Mesenteric fat pad (tissue), 1 donor: ENCODE measurements around the gene GUCA1A. TPM values are rescaled to one million over a fixed set of nuclear protein-coding genes. Genes with fewer than 3 reads are reported as not detected.
"Not testable (repeated sequence)": the region's sequence is repeated elsewhere in the genome, so short reads cannot be mapped to it uniquely, and the experiment has no call there.

ENCODE experiments used
- DNase-seq: peaks from one replicate; pipeline ENCODE4 v3.0.0-alpha.2; 2020; ENCODE audit warnings: low spot score
- total RNA-seq: library from RNA; stranded (reverse); fragmentation: NEBNext Ultra II Directional; extraction: Animal tissue kit (Norgen Biotek cat#: 25700); gene quantifications from one replicate; pipeline ENCODE4 v1.2.1, GENCODE V29; 2021
- donor health status: DM: yes; HTN: yes; CAD: no.

GUCA1A gene
- total RNA-seq, 1 donor from 2014 or later = not detected

DNA sequence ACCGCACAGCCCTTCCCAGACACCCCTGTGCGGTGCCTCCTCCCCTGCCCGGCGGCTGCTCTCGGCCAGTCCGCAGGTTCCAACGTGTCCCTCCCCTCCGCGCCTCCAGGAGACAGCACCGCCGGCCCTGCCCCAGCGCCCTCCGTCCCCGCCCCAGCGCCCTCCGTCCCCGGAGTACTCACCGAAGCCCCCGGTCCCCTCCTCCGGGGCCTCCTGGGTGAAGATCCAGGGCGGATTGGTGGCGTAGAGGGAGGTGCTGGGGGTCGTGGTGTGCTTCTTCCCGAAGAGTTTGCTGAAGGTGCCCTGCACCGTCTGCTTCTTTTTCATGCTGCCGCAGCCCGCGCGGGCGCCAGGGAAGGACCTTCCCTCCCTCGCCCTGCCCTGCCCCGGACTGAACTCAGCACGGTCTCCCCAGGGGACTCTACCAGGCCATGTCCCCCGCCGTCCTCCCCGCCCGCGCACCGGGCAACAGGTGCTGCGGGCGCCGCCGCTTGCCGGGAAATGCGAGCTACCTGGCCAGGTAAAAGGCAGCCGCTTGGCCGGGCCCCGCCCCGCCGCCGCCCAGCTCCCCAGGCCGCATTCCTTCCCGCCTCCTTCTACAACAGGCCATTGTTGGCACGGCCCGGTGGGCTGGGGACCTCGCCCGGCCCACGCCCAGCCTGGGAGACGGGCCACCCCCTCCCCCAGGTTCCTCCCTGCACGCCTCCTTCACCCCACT lies 30.9 kb upstream of the GUCA1A start, which contains the start of gene C6orf132:
Gene C6orf132 (minus strand): TSS at position 503 of the 718 bp plus-strand sequence. CDS start 176 bp downstream, at position 327.
- DNase-seq = no peak

DNA sequence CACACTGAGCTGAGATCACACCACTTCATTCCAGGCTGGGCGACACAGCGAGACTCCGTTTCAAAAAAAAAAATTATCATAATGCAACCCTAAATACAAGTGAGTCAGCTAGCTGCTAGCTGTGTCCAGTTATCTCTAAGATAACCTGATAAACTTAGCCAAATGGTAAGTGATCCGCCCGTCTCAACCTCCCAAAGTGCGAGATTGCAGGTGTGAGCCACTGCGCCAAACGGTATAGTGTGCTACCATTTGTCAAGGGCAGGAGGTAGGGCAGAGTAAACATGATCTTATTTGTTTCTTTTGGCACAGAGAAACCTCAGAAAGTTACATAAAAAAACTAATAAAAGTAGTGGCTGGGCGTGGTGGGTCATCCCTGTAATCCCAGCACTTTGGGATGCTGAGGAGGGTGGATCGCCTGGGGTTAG lies 26.0 kb upstream of the GUCA1A start:
- DNase-seq = no peak

- no peak for DNase-seq
These were observed 25.1 kb upstream of the GUCA1A start for GRCh38 chr6:42148058-42148457.

DNA sequence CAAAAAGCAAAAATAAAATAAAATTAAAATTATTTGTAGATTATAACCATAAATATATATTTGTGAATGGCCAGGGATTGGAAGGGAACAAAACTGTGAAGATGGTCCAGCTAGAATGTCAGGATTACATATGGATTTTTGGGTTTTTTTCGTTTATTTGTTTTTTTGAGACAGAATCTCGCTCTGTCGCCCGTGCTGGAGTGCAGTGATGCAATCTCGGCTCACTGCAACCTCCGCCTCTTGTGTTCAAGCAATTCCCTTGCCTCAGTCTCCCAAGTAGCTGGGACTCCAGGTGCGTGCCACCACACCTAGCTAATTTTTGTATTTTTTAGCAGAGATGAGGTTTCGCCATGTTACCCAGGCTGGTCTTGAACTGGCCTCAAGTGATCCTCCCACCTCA lies 22.9 kb upstream of the GUCA1A start:
- no peak for DNase-seq

DNA sequence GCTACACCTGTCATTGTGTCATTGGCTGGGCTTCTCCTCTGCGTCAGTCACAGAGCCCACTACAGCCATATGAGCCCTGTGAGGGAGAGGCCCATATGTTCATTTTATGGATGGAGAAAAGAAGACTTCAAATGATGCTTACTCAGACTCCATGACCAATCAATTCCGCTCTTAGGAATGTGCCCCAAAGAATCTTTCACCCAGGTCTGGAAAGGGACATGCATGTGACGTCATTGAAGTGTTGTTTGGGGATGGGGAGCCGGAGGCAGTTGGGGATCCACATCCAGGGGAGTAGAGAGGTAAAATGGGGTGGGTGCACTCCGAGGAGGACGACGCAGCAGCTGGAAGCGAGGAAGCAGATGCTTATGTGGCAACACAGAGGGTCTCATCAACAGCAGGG lies 21.1 kb upstream of the GUCA1A start:
- DNase-seq = no peak

- not testable (repeated sequence) for DNase-seq
These were observed 20.5 kb upstream of the GUCA1A start for GRCh38 chr6:42152528-42153213.

DNA sequence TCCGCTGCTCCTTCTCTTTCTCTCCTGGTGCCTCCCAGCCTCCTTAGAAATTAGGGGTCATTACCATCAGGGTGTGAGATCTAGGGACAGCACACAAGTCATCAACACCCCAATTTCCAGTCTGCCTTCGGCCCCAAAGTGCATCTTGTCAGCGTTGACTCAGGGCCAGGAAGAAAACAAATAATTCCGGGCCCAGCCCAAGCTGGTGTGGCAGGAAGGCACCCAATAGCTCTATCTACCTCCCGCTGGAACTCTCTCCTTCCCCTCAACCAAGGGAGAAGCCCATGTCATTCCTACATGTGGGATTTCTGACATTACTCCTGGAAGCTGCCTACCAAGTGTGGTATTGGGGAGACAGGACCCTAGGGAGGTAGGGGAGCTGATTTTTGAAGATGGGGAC lies 19.2 kb upstream of the GUCA1A start:
- no peak for DNase-seq

- no peak for DNase-seq
These were observed 18.5 kb upstream of the GUCA1A start for GRCh38 chr6:42154461-42155209.

DNA sequence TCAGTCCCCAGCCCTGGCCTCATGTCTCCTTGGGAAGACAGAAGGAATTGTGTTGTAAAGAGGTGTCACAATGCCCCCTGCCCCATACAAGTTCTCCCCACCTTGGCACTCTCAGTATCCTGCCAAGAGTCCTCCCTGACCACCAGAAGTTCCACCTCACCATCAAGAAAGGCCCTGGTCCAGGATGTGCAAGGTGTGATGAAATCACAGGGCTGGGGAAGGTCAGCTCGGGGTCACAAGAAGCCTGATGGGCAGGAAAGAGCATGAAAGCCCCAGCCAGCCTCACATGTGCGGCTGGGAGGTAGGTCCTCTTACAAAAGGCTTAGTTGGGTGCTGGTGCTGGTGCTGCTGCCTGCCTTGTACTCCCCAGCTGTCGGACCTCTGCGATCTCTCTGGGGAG lies 17.9 kb upstream of the GUCA1A start:
- no peak for DNase-seq

GRCh38 chr6:42156638-42157037 lies 16.5 kb upstream of the GUCA1A start:
- DNase-seq = no peak

DNA sequence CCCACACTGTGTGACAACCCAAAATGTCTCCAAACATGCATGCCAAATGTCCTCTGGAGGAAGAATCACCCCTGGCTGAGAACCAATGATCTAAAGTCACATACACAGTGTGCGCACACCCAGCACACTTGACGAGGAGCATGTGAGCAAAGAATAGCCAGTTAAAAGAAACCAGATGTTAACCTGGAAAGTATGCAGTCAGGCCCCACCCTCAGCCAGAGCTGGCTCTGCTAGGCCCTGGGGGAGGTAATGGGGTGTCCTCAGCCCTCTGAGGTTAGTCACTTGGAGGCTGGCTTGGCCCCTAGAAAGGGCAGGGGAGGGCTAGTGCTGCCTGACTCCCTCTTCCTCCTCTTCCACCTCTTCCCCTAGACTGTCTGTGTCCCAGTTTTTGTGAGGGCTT lies 15.2 kb upstream of the GUCA1A start:
- DNase-seq = no peak

DNA sequence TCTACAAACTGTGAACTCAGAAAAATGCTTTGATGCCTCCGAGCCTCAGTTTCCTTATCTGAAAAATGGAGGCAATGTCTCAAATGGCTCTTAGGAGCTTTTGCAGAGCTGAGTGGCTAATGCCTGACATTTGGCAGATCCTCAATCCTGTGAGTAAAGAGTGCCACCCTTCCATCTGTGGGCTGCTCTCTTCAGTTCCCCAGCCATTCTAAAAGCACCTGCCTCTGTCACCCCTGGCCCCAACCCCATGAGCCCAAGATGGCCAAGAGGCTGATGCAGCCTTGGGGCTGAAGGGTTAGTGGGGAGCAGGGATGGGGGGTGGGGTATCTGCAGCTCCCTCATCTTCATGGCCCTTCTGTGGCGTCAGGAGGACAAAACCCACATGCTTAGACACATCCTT lies 14.5 kb upstream of the GUCA1A start:
- no peak for DNase-seq

DNA sequence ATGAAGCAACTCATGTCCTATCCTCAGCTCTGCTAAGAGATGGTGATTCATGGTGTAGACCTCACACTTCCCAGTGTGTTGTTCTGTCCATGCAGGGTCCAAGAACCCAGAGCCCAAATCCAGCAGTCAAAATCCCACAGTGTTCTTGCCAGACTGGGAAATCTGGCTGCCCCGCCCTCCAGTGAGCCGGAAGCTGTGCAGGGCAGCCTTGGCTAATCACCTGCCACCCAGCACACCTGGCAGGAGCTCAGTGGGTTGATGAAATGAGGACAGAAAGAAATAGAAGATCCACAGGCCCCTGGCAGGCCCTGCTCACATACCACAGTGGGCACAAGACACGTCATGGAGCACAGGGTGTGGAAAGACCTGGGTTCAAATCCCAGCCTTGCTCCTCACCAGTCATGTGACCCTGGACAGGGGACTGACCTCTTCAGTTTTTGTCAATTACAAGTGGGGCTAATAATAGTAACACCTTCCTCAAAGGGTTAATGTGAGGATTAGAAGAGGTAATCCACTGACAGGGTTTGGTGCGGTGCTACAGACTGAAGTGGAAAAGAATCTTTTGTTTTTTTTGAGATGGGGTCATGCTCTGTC lies 13.6 kb upstream of the GUCA1A start:
- DNase-seq = no peak

GRCh38 chr6:42162384-42162783 lies 10.8 kb upstream of the GUCA1A start:
- no peak for DNase-seq

DNA sequence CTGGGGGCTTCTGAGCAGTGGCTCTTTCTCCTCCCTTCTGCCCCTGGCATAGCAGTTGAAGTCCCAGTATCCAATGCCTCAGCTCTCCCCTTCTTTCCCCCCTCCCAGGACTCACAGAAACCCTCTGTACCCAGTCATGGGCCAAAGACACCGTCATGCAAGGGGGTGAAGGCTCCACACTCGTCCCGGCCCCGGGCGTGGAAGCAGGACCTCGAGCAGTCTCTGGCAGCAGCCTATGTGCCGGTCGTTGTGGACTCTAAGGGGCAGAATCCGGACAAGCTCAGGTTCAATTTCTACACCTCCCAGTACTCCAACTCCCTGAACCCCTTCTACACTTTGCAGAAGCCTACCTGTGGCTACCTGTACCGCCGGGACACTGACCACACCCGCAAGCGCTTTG lies 10.4 kb upstream of the GUCA1A start:
- DNase-seq = no peak

GRCh38 chr6:42163981-42164380 lies 9.2 kb upstream of the GUCA1A start:
- DNase-seq = no peak

DNA sequence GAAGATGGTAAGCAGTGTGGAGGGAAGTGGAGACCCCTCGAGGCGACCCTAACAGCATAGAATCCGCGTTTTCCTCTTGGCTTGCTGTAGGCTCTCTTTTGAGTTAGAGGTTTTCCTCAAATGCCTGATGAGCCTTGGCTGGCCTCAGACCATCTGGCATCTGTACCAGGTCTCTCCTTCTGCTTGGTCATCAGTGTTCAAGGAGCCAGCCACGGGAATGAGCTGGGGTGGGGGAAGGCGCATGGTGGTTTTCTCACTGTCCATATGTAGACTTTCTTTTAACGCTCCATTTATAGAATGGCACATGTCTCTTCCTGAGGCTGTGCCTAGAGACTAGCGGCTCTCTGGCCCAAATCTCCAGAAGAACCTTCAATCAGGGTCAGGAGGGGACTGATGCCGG lies 8.1 kb upstream of the GUCA1A start:
- DNase-seq = no peak

GRCh38 chr6:42166444-42167141 lies 6.6 kb upstream of the GUCA1A start:
- no peak for DNase-seq

- no peak for DNase-seq
These were observed 4.5 kb upstream of the GUCA1A start for GRCh38 chr6:42168650-42169049.

- DNase-seq = not testable (repeated sequence)
These were observed 3.4 kb upstream of the GUCA1A start for GRCh38 chr6:42169780-42170179.
